GM21825 (cell line): ENCODE results near the gene BET1.

Experiments
- ATAC-seq: cut with Tn5 transposase; IDR thresholded peaks from one replicate; pipeline ENCODE4 v1.9.1; 2021; ENCODE audit warnings: mild to moderate bottlenecking, moderate library complexity; ENCODE audit not compliant: unreplicated experiment

BET1 gene

GRCh38 chr7:93960986-93961385 lies 43.2 kb downstream of the BET1 start:
- no peak for ATAC-seq

DNA sequence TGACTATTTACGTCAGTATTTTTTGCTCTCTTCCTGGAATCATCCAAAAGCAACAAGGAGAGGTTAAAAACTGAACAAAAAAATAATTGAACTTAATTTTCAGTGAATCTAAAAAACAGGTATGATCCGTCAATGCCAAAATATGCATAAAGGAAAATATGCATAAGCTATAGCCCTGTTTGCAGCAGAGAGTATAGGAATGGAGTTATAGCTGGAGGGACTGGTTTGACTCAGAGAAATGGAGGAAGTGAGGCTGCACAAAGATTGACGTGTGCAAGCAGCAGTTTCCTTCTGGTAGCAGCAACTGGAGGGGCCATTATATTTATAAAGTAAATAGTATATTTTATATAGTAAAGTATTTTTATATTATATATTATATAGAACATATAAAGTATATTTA lies 45.5 kb downstream of the BET1 start:
- no peak for ATAC-seq

- ATAC-seq = no peak
These were observed 45.9 kb downstream of the BET1 start for GRCh38 chr7:93958216-93958615.

DNA sequence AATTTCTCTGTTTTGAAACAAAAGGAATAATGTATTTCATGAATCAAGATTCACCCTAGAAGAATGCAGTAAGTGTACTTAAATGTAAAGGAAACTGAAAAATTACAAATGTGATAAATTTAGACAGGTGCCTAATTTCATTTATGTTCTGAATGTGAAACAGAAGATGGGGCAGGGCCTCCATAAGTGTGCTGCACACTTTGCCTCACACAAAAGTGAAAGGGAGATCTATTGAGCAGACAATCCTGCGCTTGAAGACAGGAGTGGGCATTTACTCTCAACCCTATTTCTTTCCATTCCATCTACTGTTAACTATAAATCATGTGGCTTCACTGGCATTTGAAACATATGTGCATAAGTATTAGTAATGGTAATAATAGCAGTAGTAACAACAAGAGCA lies 46.4 kb downstream of the BET1 start:
- ATAC-seq = no peak

DNA sequence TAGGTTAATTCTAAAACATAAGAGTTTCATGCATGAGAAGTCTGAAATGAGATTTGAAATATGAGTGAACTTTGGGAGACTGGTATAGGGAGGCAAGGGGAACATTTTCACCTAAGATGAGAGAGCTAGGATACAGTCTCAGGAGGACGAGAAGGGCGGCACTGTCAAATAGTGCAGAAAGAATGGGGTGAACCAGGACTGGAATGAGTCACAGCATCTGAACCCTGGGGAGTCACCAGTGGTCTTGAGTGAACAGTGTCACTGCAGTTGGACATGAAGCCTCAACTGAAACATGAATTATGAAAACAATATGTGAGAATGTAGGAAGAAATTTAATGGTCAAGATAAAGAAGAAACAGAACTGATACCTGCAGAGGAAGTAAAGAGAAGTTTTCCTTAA lies 48.9 kb downstream of the BET1 start:
- ATAC-seq = peak; percentile 66

DNA sequence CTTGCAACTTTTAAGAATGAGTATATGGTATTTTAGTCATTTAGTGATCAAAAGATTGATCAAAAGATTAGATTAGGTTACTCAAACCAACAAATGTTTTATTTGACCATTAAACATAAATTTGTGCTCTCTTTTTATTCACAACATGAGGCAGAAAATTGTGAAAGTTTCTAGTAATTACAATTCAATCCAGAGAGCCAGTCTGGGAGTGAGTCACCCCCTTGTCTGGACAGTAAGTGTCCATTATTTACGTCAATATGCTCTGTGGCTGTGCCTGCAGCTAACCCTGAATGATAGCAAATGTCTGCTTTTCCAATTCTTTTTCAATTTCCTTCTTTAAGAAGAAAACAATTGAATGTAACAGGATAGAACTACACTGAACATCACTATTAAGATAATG lies 54.7 kb downstream of the BET1 start:
- ATAC-seq = no peak

GRCh38 chr7:93948873-93949272 lies 55.3 kb downstream of the BET1 start:
- ATAC-seq = no peak

GRCh38 chr7:93948106-93948505 lies 56.0 kb downstream of the BET1 start:
- no peak for ATAC-seq

DNA sequence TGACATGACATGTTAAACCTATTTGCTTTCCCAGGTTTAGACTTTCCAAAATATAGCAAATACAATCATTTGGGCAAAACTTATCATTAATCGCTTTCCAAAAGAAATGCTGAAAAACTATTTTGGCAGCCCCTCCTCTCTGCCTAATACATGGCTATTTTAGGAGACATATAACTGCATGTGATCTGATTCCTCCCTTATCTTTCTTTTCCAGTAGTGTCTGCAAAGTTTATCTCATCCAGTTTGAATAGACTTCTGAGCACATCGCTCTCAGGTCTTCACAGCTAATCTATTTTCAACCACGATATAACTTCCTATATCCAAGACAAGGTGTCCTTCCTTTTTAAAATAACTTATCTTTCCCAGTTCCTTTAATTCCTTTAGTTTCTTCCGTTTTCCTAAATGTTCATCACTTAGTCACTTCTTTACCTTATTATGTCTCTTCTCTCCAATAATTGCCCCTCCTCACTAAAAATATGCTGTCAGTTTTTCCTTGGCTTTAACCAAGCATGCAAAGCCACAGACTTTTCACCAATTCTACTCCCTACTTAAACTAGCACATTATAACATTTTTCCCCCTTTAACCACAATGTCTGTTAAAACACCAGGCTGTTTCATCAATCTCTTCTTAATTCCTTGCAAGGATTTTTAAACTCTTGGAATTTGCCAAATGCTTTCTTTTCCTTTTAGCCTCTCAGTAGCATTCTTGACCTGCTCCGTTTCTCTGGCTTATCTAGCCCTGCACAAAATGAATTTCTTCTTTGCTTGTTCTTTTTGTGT lies 58.2 kb downstream of the BET1 start:
- ATAC-seq = no peak

- no peak for ATAC-seq
These were observed 59.1 kb downstream of the BET1 start for GRCh38 chr7:93945083-93945482.

DNA sequence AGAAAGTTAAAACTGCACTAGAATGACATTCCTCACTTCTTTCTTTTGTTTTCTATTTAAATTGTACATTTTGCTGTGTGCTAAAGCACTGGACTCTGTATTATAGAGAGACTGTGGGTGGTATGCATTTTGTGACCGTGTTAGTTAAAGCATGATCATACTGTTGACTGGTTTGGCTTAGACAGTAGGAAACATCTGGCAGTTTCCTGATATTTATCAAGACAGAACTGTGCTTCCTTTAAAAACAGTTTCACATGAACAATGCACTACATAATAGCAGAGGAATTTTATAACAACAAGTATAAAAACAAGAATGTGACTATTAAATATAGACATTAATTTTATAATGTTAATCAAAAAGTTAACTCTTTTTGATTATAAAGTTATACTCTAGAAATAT lies 59.5 kb downstream of the BET1 start:
- no peak for ATAC-seq

DNA sequence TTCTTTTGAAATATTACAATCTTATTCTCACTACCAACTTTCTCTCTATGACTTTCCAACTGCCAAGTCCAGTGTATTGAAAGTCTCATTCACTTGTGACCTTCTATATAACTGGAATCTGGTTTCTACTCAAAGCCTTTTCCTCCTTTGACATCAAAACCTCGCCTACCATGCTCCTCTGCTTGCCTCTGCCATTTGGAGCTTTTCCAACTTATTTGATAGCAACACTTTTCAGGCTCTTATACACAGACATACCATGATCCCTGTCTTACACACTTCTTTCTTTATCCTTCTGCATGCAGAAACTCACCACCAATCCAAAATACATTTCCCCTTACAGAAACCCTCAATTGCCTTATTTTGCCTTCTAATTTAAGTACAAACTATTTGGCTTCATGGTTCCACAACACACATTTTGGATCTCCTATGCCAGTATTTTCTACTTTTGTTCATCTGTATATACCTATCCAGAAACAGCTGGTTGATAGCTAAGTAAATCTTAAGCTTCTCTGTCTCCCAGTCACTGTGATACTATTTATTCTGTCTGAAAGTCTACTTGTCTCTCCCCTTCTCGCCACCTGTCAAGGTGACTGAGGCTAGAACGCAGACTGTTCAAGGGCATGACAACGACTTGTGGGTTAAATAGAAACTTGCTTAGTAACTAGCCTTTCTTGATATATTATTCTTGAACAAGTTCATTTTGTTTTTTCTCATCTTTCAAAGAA lies 60.2 kb downstream of the BET1 start:
- no peak for ATAC-seq
